Measurements from ENCODE around the gene OSGIN1. TPM values are rescaled to one million over a fixed set of nuclear protein-coding genes. Genes with fewer than 3 reads are reported as not detected.

OSGIN1 gene
- total RNA-seq, 1 donor: 6.6 TPM

- no peak for TF ChIP-seq CTCF (IDR thresholded peaks at IDR 0.05; ENCODE audit: insufficient read depth, low read length)
- no peak overlapping the region for H3K4me3 ChIP-seq (ENCODE audit: low read depth, low read length)
- no peak for DNase-seq (ENCODE audit: low read depth)
These were observed 27.8 kb downstream of the OSGIN1 start for GRCh38 chr16:83980794-83981193.

GRCh38 chr16:83981799-83982198 lies 28.8 kb downstream of the OSGIN1 start:
- no peak for TF ChIP-seq CTCF (IDR thresholded peaks at IDR 0.05; ENCODE audit: insufficient read depth, low read length)
- H3K4me3 ChIP-seq (ENCODE audit: low read depth, low read length): no peak overlapping the region
- DNase-seq (ENCODE audit: low read depth): no peak

- DNase-seq (ENCODE audit: low read depth): peak; percentile 47
- no peak overlapping the region for H3K4me3 ChIP-seq (ENCODE audit: low read depth, low read length)
- no peak for TF ChIP-seq CTCF (IDR thresholded peaks at IDR 0.05; ENCODE audit: insufficient read depth, low read length)
These were observed 30.5 kb downstream of the OSGIN1 start for GRCh38 chr16:83983491-83983890.

GRCh38 chr16:83989300-83989699 lies 36.3 kb downstream of the OSGIN1 start:
- no peak for DNase-seq (ENCODE audit: low read depth)
- no peak overlapping the region for H3K4me3 ChIP-seq (ENCODE audit: low read depth, low read length)
- no peak for TF ChIP-seq CTCF (IDR thresholded peaks at IDR 0.05; ENCODE audit: insufficient read depth, low read length)

- H3K4me3 ChIP-seq (ENCODE audit: low read depth, low read length): no peak overlapping the region
- no peak for DNase-seq (ENCODE audit: low read depth)
- TF ChIP-seq CTCF (IDR thresholded peaks at IDR 0.05; ENCODE audit: insufficient read depth, low read length): no peak
These were observed 37.5 kb downstream of the OSGIN1 start for GRCh38 chr16:83990492-83990891.

GRCh38 chr16:83992624-83993023 lies 39.6 kb downstream of the OSGIN1 start:
- no peak for TF ChIP-seq CTCF (IDR thresholded peaks at IDR 0.05; ENCODE audit: insufficient read depth, low read length)
- H3K4me3 ChIP-seq (ENCODE audit: low read depth, low read length): no peak overlapping the region
- peak; percentile 80 for DNase-seq (ENCODE audit: low read depth)

- peak; percentile 93 for DNase-seq (ENCODE audit: low read depth)
- TF ChIP-seq CTCF (IDR thresholded peaks at IDR 0.05; ENCODE audit: insufficient read depth, low read length): no peak
- H3K4me3 ChIP-seq (ENCODE audit: low read depth, low read length): no peak overlapping the region
These were observed 41.0 kb downstream of the OSGIN1 start for GRCh38 chr16:83994087-83994486.

All from fibroblast of the aortic adventitia (primary cell).